Smooth muscle cell (in vitro differentiated cells): ENCODE data around the gene TET2. TPM values are rescaled to one million over a fixed set of nuclear protein-coding genes. Genes with fewer than 3 reads are reported as not detected.

Experiments used
- DNase-seq: peaks from one replicate; lab custom pipeline; 2025; ENCODE audit not compliant: unreplicated experiment; lab: John Stamatoyannopoulos, UW
- H2AFZ ChIP-seq: fragments of 200-600 bp; sonication (generic); 2 replicates; pipeline ENCODE4 v1.6.0; 2016; ENCODE audit warnings: antibody characterized with exemption, low read depth, mild to moderate bottlenecking
- H3F3A ChIP-seq: fragments of 200-600 bp; sonication (generic); 2 replicates; pipeline ENCODE4 v1.6.0; 2017; ENCODE audit warnings: antibody characterized with exemption, low read depth
- H3K27ac ChIP-seq: fragments of 200-600 bp; sonication (generic); 2 replicates; pipeline ENCODE4 v1.5.1; 2016; ENCODE audit warnings: low read depth, mild to moderate bottlenecking
- H3K27me3 ChIP-seq: fragments of 200-600 bp; sonication (generic); 2 replicates; pipeline ENCODE4 v1.6.1; 2016; ENCODE audit warnings: low read depth, mild to moderate bottlenecking
- H3K36me3 ChIP-seq: fragments of 200-600 bp; sonication (generic); 2 replicates; pipeline ENCODE4 v1.5.1; 2016; ENCODE audit warnings: low read depth
- H3K4me1 ChIP-seq: fragments of 200-600 bp; sonication (generic); 2 replicates; pipeline ENCODE4 v1.5.1; 2016; ENCODE audit warnings: low read depth
- H3K4me2 ChIP-seq: fragments of 200-600 bp; sonication (generic); 2 replicates; pipeline ENCODE4 v1.6.0; 2016; ENCODE audit warnings: mild to moderate bottlenecking
- H3K4me3 ChIP-seq: fragments of 200-600 bp; sonication (generic); 2 replicates; pipeline ENCODE4 v1.5.1; 2016; ENCODE audit warnings: mild to moderate bottlenecking
- H3K79me2 ChIP-seq: fragments of 200-600 bp; sonication (generic); 2 replicates; pipeline ENCODE4 v1.6.0; 2016; ENCODE audit warnings: low read depth, mild to moderate bottlenecking
- H3K9ac ChIP-seq: fragments of 200-600 bp; sonication (generic); 2 replicates; pipeline ENCODE4 v1.6.0; 2016; ENCODE audit warnings: low read depth
- H3K9me3 ChIP-seq: fragments of 200-600 bp; sonication (generic); replicated peaks from 2 replicates; pipeline ENCODE4 v1.5.1; 2016; ENCODE audit warnings: low read depth
- H4K20me1 ChIP-seq: fragments of 200-600 bp; sonication (generic); 2 replicates; pipeline ENCODE4 v1.6.0; 2016; ENCODE audit warnings: low read depth
- WGBS: methylation state at CpG from one replicate; pipeline ENCODE4 v1.1.7; 2016; ENCODE audit warnings: low lambda C conversion rate; 5-methylcytosine and 5-hydroxymethylcytosine counted together
- polyA plus RNA-seq: library from polyadenylated mRNA; unstranded; fragments of >200 nt; fragmentation: Nextera tagmentation; extraction: Ambion mirVana; gene quantifications from 2 replicates; pipeline ENCODE4 v1.2.1, GENCODE V29; 2016
- total RNA-seq: library from RNA; depleted of rRNA; stranded (reverse); fragments of >200 nt; gene quantifications from 2 replicates; pipeline ENCODE4 v1.2.3, GENCODE V29; 2014
- TF ChIP-seq, protein P1 (sequence below): fragments of 200-600 bp; sonication (generic); IDR thresholded peaks from 2 replicates; pipeline ENCODE4 v1.5.1; 2017; ENCODE audit warnings: borderline replicate concordance, mild to moderate bottlenecking, antibody characterized with exemption; ENCODE audit not compliant: insufficient read depth, poor library complexity, severe bottlenecking

TET2 gene
- total and polyA plus RNA-seq, 2 experiments from 2014 or later, result 2.7 to 20.5 TPM

DNA sequence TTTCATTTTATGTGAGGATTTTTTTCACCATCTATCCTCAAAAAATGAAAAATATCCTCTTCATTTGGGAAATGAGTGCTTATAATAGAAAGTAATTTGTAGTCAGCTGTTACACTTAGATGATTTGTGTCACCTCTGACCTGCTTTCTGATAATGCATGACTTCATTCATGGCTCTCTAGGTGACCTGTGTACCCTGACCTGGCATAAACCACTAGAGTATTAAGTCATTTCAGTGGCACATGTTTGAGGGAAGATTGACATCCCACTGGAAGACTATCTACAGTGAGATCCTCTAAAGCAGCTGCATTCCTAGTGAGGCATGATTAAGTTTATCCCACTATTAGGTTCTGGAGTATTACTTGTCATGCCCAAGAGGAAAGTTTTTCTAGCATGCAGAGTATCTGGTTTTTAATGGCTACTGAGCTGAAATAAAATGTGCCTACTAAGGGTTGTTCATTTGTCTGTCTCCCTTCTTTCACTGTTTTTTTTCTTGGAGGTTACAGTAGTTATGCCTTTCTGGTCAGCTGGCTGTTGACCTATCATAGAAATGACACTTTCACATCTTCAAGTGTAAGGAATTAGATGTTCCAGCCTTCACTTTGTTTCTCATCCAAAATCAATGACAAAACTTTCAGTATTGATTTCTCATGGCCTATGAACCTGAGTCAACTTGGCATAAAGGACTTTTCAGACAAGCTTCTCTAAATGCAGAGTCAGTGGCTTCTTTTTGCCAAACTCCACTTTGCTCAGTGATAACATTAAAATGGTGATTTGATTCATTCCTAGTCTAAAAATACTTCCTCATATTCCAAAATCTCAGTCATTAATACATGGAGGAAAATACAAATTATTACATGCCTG, 33.1 kb downstream of the TET2 start:
- Histone ChIP-seq H4K20me1 (peaks cover 77% of the 10 kb centered on the region), H3K4me2 (no peak overlapping the region), H2AFZ (no peak overlapping the region), H3K79me2 (peaks cover 9% of the 10 kb centered on the region), H3K27me3 (no peaks in the 10 kb centered on the region), H3K4me3 (no peak overlapping the region), H3K36me3 (no peaks in the 10 kb centered on the region), H3K9me3 (no peaks in the 10 kb centered on the region), H3K4me1 (peaks cover 14% of the 10 kb centered on the region), H3K27ac (no peak overlapping the region), H3F3A (no peaks in the 10 kb centered on the region), H3K9ac (no peak overlapping the region)
- no peak for DNase-seq
- TF ChIP-seq, protein P1, sequence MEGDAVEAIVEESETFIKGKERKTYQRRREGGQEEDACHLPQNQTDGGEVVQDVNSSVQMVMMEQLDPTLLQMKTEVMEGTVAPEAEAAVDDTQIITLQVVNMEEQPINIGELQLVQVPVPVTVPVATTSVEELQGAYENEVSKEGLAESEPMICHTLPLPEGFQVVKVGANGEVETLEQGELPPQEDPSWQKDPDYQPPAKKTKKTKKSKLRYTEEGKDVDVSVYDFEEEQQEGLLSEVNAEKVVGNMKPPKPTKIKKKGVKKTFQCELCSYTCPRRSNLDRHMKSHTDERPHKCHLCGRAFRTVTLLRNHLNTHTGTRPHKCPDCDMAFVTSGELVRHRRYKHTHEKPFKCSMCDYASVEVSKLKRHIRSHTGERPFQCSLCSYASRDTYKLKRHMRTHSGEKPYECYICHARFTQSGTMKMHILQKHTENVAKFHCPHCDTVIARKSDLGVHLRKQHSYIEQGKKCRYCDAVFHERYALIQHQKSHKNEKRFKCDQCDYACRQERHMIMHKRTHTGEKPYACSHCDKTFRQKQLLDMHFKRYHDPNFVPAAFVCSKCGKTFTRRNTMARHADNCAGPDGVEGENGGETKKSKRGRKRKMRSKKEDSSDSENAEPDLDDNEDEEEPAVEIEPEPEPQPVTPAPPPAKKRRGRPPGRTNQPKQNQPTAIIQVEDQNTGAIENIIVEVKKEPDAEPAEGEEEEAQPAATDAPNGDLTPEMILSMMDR, result no peak

DNA sequence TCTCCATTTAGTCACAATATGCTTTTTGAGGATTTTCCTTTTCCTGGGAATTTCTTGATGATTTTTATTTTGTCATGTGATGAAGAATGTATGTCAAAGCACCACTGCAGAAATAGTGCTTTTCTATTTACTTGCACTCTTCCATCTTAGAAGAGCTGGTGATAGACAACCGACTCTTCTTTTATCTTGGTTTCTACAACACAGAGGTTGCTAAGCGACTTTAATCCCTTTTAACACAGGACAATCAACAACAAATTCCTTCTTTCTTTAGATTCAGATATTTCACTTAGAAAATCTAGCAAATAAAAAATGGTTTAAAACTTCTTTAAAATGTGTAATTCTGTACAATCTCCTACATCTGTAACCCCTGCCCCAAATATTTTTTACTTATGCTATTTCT, 34.6 kb downstream of the TET2 start:
- no peak overlapping the region for H3K9ac ChIP-seq
- 68% methylated on average over 2 of the region's 2 CpGs for WGBS
- H3K9me3 ChIP-seq, result no peaks in the 10 kb centered on the region
- no peaks in the 10 kb centered on the region for H3K36me3 ChIP-seq
- no peak for DNase-seq
- peaks cover 84% of the 10 kb centered on the region for H4K20me1 ChIP-seq
- no peak overlapping the region for H3K4me2 ChIP-seq
- H3K4me1 ChIP-seq, result peaks cover 14% of the 10 kb centered on the region
- no peak overlapping the region for H3K4me3 ChIP-seq
- H3F3A ChIP-seq, result no peaks in the 10 kb centered on the region
- H3K27me3 ChIP-seq, result no peaks in the 10 kb centered on the region
- TF ChIP-seq, protein P1, result no peak
- H3K27ac ChIP-seq, result no peak overlapping the region
- H2AFZ ChIP-seq, result no peak overlapping the region
- peaks cover 3% of the 10 kb centered on the region for H3K79me2 ChIP-seq

DNA sequence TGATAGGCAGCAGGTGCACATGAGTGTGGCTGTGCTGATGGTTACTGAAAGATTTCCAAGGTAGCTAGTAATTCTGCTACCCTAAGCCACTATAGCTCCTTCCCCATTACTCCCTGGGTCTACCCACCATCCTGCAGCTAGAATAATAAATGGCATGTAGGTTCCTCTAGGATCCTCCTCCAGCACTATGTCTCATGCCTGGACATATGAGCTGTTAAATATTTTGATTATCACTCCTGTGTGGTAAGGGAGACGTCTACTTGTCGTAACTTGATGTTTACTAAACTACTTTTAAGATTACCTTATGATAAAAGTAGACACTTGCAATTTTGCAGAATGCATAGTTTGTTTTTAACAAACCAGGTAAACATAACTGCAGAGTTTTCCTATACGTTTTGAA, 35.5 kb downstream of the TET2 start:
- 61% methylated on average over 3 of the region's 3 CpGs for WGBS
- no peaks in the 10 kb centered on the region for H3K9me3 ChIP-seq

More for the DNA sequence above, 35.5 kb downstream of the TET2 start:
- no peaks in the 10 kb centered on the region for H3K36me3 ChIP-seq
- H4K20me1 ChIP-seq, result peaks cover 82% of the 10 kb centered on the region
- no peak for DNase-seq
- H3K4me1 ChIP-seq, result peaks cover 14% of the 10 kb centered on the region
- H2AFZ ChIP-seq, result no peak overlapping the region
- peaks cover 3% of the 10 kb centered on the region for H3K79me2 ChIP-seq
- no peak overlapping the region for H3K27ac ChIP-seq
- H3F3A ChIP-seq, result no peaks in the 10 kb centered on the region
- H3K9ac ChIP-seq, result no peak overlapping the region
- TF ChIP-seq, protein P1, result no peak
- no peak overlapping the region for H3K4me2 ChIP-seq
- H3K27me3 ChIP-seq, result no peaks in the 10 kb centered on the region
- no peak overlapping the region for H3K4me3 ChIP-seq
